ENCODE measurements around the gene HTRA3.

Gene HTRA3

GRCh38 chr4:8282742-8283141 lies 13.2 kb downstream of the HTRA3 start:
- DNase-seq = no peak

GRCh38 chr4:8283161-8283560 lies 13.6 kb downstream of the HTRA3 start:
- DNase-seq = no peak

- DNase-seq = no peak
These were observed 14.1 kb downstream of the HTRA3 start for GRCh38 chr4:8283631-8284121.

GRCh38 chr4:8284391-8284790 lies 14.8 kb downstream of the HTRA3 start:
- no peak for DNase-seq

- DNase-seq = no peak
These were observed 15.8 kb downstream of the HTRA3 start for GRCh38 chr4:8285143-8285975.

- no peak for DNase-seq
These were observed 16.6 kb downstream of the HTRA3 start for GRCh38 chr4:8285976-8286718.

GRCh38 chr4:8286719-8287342 lies 17.3 kb downstream of the HTRA3 start:
- DNase-seq = no peak

- no peak for DNase-seq
These were observed 18.1 kb downstream of the HTRA3 start for GRCh38 chr4:8287343-8288280.

- DNase-seq = no peak
These were observed 19.7 kb downstream of the HTRA3 start for GRCh38 chr4:8289151-8289750.

- DNase-seq = no peak
These were observed 20.6 kb downstream of the HTRA3 start for GRCh38 chr4:8289956-8290700.

- DNase-seq = no peak
These were observed 21.1 kb downstream of the HTRA3 start for GRCh38 chr4:8290701-8290970.

- no peak for DNase-seq
These were observed 21.6 kb downstream of the HTRA3 start for GRCh38 chr4:8291036-8291682.

- DNase-seq = no peak
These were observed 22.3 kb downstream of the HTRA3 start for GRCh38 chr4:8291701-8292477.

GRCh38 chr4:8292478-8293107 lies 23.0 kb downstream of the HTRA3 start:
- DNase-seq = no peak

- DNase-seq = no peak
These were observed 23.8 kb downstream of the HTRA3 start for GRCh38 chr4:8293131-8293975.

- DNase-seq = no peak
These were observed 24.5 kb downstream of the HTRA3 start for GRCh38 chr4:8294036-8294435.

GRCh38 chr4:8294775-8295174 lies 25.2 kb downstream of the HTRA3 start:
- DNase-seq = no peak

GRCh38 chr4:8295471-8295870 lies 25.9 kb downstream of the HTRA3 start:
- DNase-seq = no peak

GRCh38 chr4:8296491-8296890 lies 26.9 kb downstream of the HTRA3 start:
- DNase-seq = no peak
